Measurements from ENCODE around the gene PRSS33. TPM values are rescaled to one million over a fixed set of nuclear protein-coding genes. Genes with fewer than 3 reads are reported as not detected.

Gene PRSS33
- total RNA-seq, 4 donors from 2014 or later: not detected

- no peak for DNase-seq
- Histone ChIP-seq H3K4me3 (no peak overlapping the region), H3K9me3 (no peaks in the 10 kb centered on the region), H3K27me3 (peaks cover 11 to 85% (median 17%) of the 10 kb centered on the region in 4 donors), H3K27ac (no peak overlapping the region), H3K36me3 (no peaks in the 10 kb centered on the region), H3K4me1 (peaks cover 8 to 19% (median 12%) of the 10 kb centered on the region in 3 donors)
- TF ChIP-seq POLR2A (IDR thresholded peaks at IDR 0.05): no peak
- no peak for TF ChIP-seq CTCF (IDR thresholded peaks at IDR 0.05)
- WGBS, 2 donors: 26 to 46% methylated on average over 6 of the region's 7 CpGs
- intact Hi-C loops (cut with DNase I): no loop called here
Observed at GRCh38 chr16:2787961-2788360, 601 bp upstream of the PRSS33 start.

- TF ChIP-seq POLR2A (IDR thresholded peaks at IDR 0.05) (no peak), CTCF (IDR thresholded peaks at IDR 0.05) (no peak)
Observed at GRCh38 chr16:2786826-2787151, 571 bp downstream of the PRSS33 start.

GRCh38 chr16:2786061-2786825, 1.1 kb downstream of the PRSS33 start:
- no peak for TF ChIP-seq POLR2A (IDR thresholded peaks at IDR 0.05)
- no peak overlapping the region for H3K27ac ChIP-seq
- intact Hi-C loops (cut with DNase I): no loop called here
- H3K9me3 ChIP-seq: no peaks in the 10 kb centered on the region
- DNase-seq: no peak
- no peaks in the 10 kb centered on the region for H3K36me3 ChIP-seq
- peaks cover 8 to 19% (median 12%) of the 10 kb centered on the region in 3 donors for H3K4me1 ChIP-seq
- H3K4me3 ChIP-seq: no peak overlapping the region
- peaks cover 11 to 79% (median 17%) of the 10 kb centered on the region in 4 donors for H3K27me3 ChIP-seq
- 49 to 56% methylated on average over 12 to 13 of the region's 15 CpGs for WGBS, 2 donors

More at GRCh38 chr16:2786826-2787151, 571 bp downstream of the PRSS33 start:
- no peaks in the 10 kb centered on the region for H3K9me3 ChIP-seq
- H3K27ac ChIP-seq: no peak overlapping the region
- intact Hi-C loops (cut with DNase I): no loop called here
- 56 to 63% methylated on average over 1 to 2 of the region's 3 CpGs for WGBS, 2 donors
- H3K4me3 ChIP-seq: no peak overlapping the region
- peaks cover 8 to 19% (median 12%) of the 10 kb centered on the region in 3 donors for H3K4me1 ChIP-seq
- no peak for DNase-seq
- peaks cover 11 to 85% (median 17%) of the 10 kb centered on the region in 4 donors for H3K27me3 ChIP-seq
- H3K36me3 ChIP-seq: no peaks in the 10 kb centered on the region

GRCh38 chr16:2785101-2785991, 2.0 kb downstream of the PRSS33 start:
- WGBS, 2 donors: 7 to 20% methylated on average over 1 to 19 of the region's 79 CpGs
- no peak for DNase-seq

More at GRCh38 chr16:2785101-2785991, 2.0 kb downstream of the PRSS33 start:
- peaks cover 8 to 19% (median 12%) of the 10 kb centered on the region in 3 donors for H3K4me1 ChIP-seq
- no peak for TF ChIP-seq POLR2A (IDR thresholded peaks at IDR 0.05)
- no peak for TF ChIP-seq CTCF (IDR thresholded peaks at IDR 0.05)
- intact Hi-C loops (cut with DNase I): no loop called here
- no peaks in the 10 kb centered on the region for H3K36me3 ChIP-seq
- no peaks in the 10 kb centered on the region for H3K9me3 ChIP-seq
- H3K4me3 ChIP-seq: peak overlapping the region; percentile 14 to 62 (median 30)
- H3K27me3 ChIP-seq: peaks cover 11 to 70% (median 17%) of the 10 kb centered on the region in 4 donors
- H3K27ac ChIP-seq: no peak overlapping the region
